Inflammatory macrophage treated with lipopolysaccharide for 1 hour (primary cell): ENCODE data around the gene PSMD11.

Experiments
- DNase-seq, 2 donors: peaks; one replicate each; pipeline ENCODE4 v3.0.0-alpha.2; 2020 to 2022

PSMD11 gene

GRCh38 chr17:32491371-32492263, 47.3 kb downstream of the PSMD11 start:
- peak in 1 of 2 donors; percentile 10 for DNase-seq

GRCh38 chr17:32492264-32492589, 47.9 kb downstream of the PSMD11 start:
- no peak for DNase-seq

GRCh38 chr17:32492648-32493289, 48.5 kb downstream of the PSMD11 start:
- DNase-seq = peak; percentile 17 to 48

- no peak for DNase-seq
Measured at GRCh38 chr17:32493571-32493970, 49.3 kb downstream of the PSMD11 start.

- DNase-seq = no peak
Measured at GRCh38 chr17:32493976-32494513, 49.7 kb downstream of the PSMD11 start.

- DNase-seq = no peak
Measured at GRCh38 chr17:32494621-32495358, 50.5 kb downstream of the PSMD11 start.

- DNase-seq = peak in 1 of 2 donors; percentile 30
Measured at GRCh38 chr17:32495359-32496231, 51.3 kb downstream of the PSMD11 start.

GRCh38 chr17:32496395-32497073, 52.2 kb downstream of the PSMD11 start:
- no peak for DNase-seq

GRCh38 chr17:32497431-32498205, 53.3 kb downstream of the PSMD11 start:
- no peak for DNase-seq

GRCh38 chr17:32498391-32498790, 54.1 kb downstream of the PSMD11 start:
- DNase-seq = no peak

- DNase-seq = no peak
Measured at GRCh38 chr17:32502013-32502412, 57.7 kb downstream of the PSMD11 start.

GRCh38 chr17:32502710-32503109, 58.4 kb downstream of the PSMD11 start:
- DNase-seq = no peak

- peak; percentile 70 to 89 for DNase-seq
Measured at GRCh38 chr17:32503251-32504165, 59.2 kb downstream of the PSMD11 start.

GRCh38 chr17:32504166-32504990, 60.1 kb downstream of the PSMD11 start:
- DNase-seq = peak; percentile 40 to 44

- no peak for DNase-seq
Measured at GRCh38 chr17:32508926-32509325, 64.6 kb downstream of the PSMD11 start.

- DNase-seq = no peak
Measured at GRCh38 chr17:32510466-32510865, 66.2 kb downstream of the PSMD11 start.

- DNase-seq = no peak
Measured at GRCh38 chr17:32512328-32512727, 68.0 kb downstream of the PSMD11 start.

GRCh38 chr17:32513579-32513978, 69.3 kb downstream of the PSMD11 start:
- DNase-seq = no peak

- no peak for DNase-seq
Measured at GRCh38 chr17:32514606-32515005, 70.3 kb downstream of the PSMD11 start.
